HepG2 (cell line): ENCODE results near the gene GNPAT. TPM values are rescaled to one million over a fixed set of nuclear protein-coding genes. Genes with fewer than 3 reads are reported as not detected.

ENCODE experiments used
- ARHGAP35 ChIP-seq: sonication (generic); formaldehyde crosslinking; IDR thresholded peaks from 2 replicates; pipeline ENCODE4 v1.9.0; 2022; ENCODE audit warnings: mild to moderate bottlenecking, inconsistent platforms, moderate library complexity, missing genetic modification reagents, borderline replicate concordance
- MTA1 ChIP-seq: sonication (generic); formaldehyde crosslinking; IDR thresholded peaks from 2 replicates; pipeline ENCODE4 v1.4.0; 2020; ENCODE audit warnings: missing genetic modification reagents, mild to moderate bottlenecking, borderline replicate concordance
- SP1 ChIP-seq, 2 experiments: fragments of 450-650 bp in 1 of 2; sonication (generic) in 1 of 2; formaldehyde crosslinking in 1 of 2; IDR thresholded peaks; 2 replicates each; pipeline versions ENCODE4 v1.4.0 to v1.6.1; 2016 to 2020; ENCODE audit warnings: missing genetic modification reagents in 1 of 2
- THAP8 ChIP-seq: sonication (generic); formaldehyde crosslinking; IDR thresholded peaks from 2 replicates; pipeline ENCODE4 v1.5.1; 2020; ENCODE audit warnings: missing genetic modification reagents, mild to moderate bottlenecking, borderline replicate concordance
- THAP9 ChIP-seq: sonication (generic); formaldehyde crosslinking; IDR thresholded peaks from 2 replicates; pipeline ENCODE4; 2020; ENCODE audit warnings: missing genetic modification reagents, mild to moderate bottlenecking, borderline replicate concordance
- ZFP1 ChIP-seq: IDR thresholded peaks from 2 replicates; pipeline ENCODE4 v1.6.1; 2016
- ZHX2 ChIP-seq, 2 experiments: sonication (generic) in 1 of 2; formaldehyde crosslinking in 1 of 2; IDR thresholded peaks; 2 replicates each; pipeline versions ENCODE4 v1.6.1 to v1.9.0; 2014 to 2022; ENCODE audit warnings: antibody characterized with exemption in 1 of 2, borderline replicate concordance in 1 of 2, inconsistent platforms in 1 of 2, low read depth in 1 of 2, missing genetic modification reagents in 1 of 2
- ZNF343 ChIP-seq: sonication (generic); formaldehyde crosslinking; IDR thresholded peaks from 2 replicates; pipeline ENCODE4 v1.4.0; 2020; ENCODE audit warnings: mild to moderate bottlenecking, missing genetic modification reagents
- ZNF619 ChIP-seq: sonication (generic); formaldehyde crosslinking; IDR thresholded peaks from 2 replicates; pipeline ENCODE4 v1.4.0; 2020; ENCODE audit warnings: mild to moderate bottlenecking, missing genetic modification reagents
- ZNF713 ChIP-seq: sonication (generic); formaldehyde crosslinking; IDR thresholded peaks from 2 replicates; pipeline ENCODE4 v1.4.0; 2020; ENCODE audit warnings: mild to moderate bottlenecking, missing genetic modification reagents
- polyA plus RNA-seq, 8 experiments: library from polyadenylated mRNA; depleted of rRNA in 3 of 8; stranded (reverse) in 7 of 8; unstranded in 1 of 8; fragments of >200 nt; fragmentation: Illumina TruSeq in 4 of 8; extraction: Trizol in 4 of 8; gene quantifications; 2 replicates each; pipeline versions ENCODE4 v1.2.1 to v1.2.3, GENCODE V29; 2011 to 2016; ENCODE audit warnings: low read depth in 4 of 8, missing spikeins in 1 of 8, mixed read lengths in 1 of 8; ENCODE audit not compliant: insufficient read depth in 1 of 8
- total RNA-seq, 5 experiments: library from RNA; depleted of rRNA; stranded (reverse); fragments of >200 nt; fragmentation: Illumina TruSeq; extraction: Trizol; gene quantifications; 2 replicates each; pipeline ENCODE4 v1.2.3, GENCODE V29; 2016; ENCODE audit warnings: low read depth in 1 of 5
- TF ChIP-seq, protein P1 (sequence below): sonication (generic); formaldehyde crosslinking; IDR thresholded peaks from 2 replicates; pipeline ENCODE4 v1.5.0; 2020; ENCODE audit warnings: mild to moderate bottlenecking, missing genetic modification reagents, borderline replicate concordance

Gene GNPAT
- total and polyA plus RNA-seq, 2 of the 13 experiments (the other 11 are each of a cell fraction or from before 2014, with no cell fraction given) = 58.3 to 114 TPM

DNA sequence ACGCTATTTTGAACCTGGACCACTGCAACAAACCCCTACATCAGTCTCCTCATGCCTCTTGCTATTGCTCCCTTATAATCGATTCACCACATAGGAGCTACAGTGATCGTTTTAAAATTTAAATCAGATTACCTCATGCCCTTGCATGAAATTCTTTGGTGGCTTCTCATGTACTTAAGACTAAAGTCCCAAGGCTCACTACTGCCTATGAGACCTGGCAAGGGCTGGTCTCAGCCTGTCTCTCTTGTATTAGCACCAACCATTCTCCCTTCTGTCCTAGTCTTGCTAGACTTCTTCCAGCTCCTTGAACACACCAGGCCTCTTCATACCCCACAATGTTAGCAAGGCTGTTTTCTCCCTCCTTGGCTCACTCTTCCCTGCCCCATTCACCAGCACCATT is 6.5 kb upstream of the GNPAT start (continued):
- TF ChIP-seq ZNF713 (CRISPR knock-in tag) = no peak
- TF ChIP-seq, protein P1, sequence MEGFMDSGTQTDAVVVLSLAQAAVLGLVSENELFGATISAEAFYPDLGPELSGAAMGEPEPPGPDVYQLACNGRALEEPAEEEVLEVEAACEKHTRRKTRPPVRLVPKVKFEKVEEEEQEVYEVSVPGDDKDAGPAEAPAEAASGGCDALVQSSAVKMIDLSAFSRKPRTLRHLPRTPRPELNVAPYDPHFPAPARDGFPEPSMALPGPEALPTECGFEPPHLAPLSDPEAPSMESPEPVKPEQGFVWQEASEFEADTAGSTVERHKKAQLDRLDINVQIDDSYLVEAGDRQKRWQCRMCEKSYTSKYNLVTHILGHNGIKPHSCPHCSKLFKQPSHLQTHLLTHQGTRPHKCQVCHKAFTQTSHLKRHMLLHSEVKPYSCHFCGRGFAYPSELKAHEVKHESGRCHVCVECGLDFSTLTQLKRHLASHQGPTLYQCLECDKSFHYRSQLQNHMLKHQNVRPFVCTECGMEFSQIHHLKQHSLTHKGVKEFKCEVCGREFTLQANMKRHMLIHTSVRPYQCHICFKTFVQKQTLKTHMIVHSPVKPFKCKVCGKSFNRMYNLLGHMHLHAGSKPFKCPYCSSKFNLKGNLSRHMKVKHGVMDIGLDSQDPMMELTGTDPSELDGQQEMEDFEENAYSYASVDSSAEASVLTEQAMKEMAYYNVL (CRISPR knock-in tag) = 0 out of 2 replicates have a peak, but pooled peaks have one; percentile 24
- 0 out of 2 replicates have a peak, but pooled peaks have one; percentile 8 for TF ChIP-seq ZFP1 (CRISPR knock-in tag)
- TF ChIP-seq ZHX2 (IDR thresholded peaks at IDR 0.05; ENCODE audit: low read depth) = no peak
- TF ChIP-seq ZHX2 (CRISPR knock-in tag; IDR thresholded peaks at IDR 0.05; ENCODE audit: borderline replicate concordance) = peak; percentile 63; the same call in 1 of the 2 replicates
- TF ChIP-seq ARHGAP35 (CRISPR knock-in tag) = no peak
- no peak for TF ChIP-seq SP1 (IDR thresholded peaks at IDR 0.05)
- TF ChIP-seq SP1 (CRISPR knock-in tag; IDR thresholded peaks at IDR 0.05) = no peak
- TF ChIP-seq ZNF619 = no peak
- TF ChIP-seq MTA1 = no peak
- no peak for TF ChIP-seq ZNF343 (CRISPR knock-in tag)
- no peak for TF ChIP-seq THAP9 (CRISPR knock-in tag)
- no peak for TF ChIP-seq THAP8 (CRISPR knock-in tag)
